SK-N-SH (cell line): Measurements from ENCODE around the gene SLC38A8.

ENCODE experiments used
- EP300 ChIP-seq, 2 experiments: IDR thresholded peaks; 2 replicates each; pipeline versions ENCODE4 v1.4.0 to v1.6.1; 2012; ENCODE audit warnings: borderline replicate concordance in 1 of 2, low read depth in 1 of 2, low read length in 1 of 2
- EZH2phosphoT487 ChIP-seq: fragments of 200-600 bp; sonication (generic); IDR thresholded peaks from 2 replicates; pipeline ENCODE4 v1.6.1; 2017; ENCODE audit warnings: low read depth, mixed run types, mild to moderate bottlenecking, antibody characterized with exemption, moderate library complexity, borderline replicate concordance
- FOXJ3 ChIP-seq: sonication (generic); formaldehyde crosslinking; IDR thresholded peaks from 2 replicates; pipeline ENCODE4 v1.5.1; 2020; ENCODE audit warnings: mild to moderate bottlenecking, missing genetic modification reagents
- JUND ChIP-seq: IDR thresholded peaks from 2 replicates; pipeline ENCODE4 v1.4.0; 2012
- POLR2AphosphoS5 ChIP-seq: IDR thresholded peaks from 2 replicates; pipeline ENCODE4 v1.6.1; 2012; ENCODE audit warnings: low read depth, low read length
- RAD21 ChIP-seq: IDR thresholded peaks from 2 replicates; pipeline ENCODE4 v1.6.1; 2012; ENCODE audit warnings: mild to moderate bottlenecking, low read length
- YY1 ChIP-seq: IDR thresholded peaks from 2 replicates; pipeline ENCODE4 v1.4.0; 2012; ENCODE audit warnings: low read depth, mild to moderate bottlenecking
- TF ChIP-seq, protein P1 (sequence below): fragments of 200-600 bp; sonication (generic); IDR thresholded peaks from 2 replicates; pipeline ENCODE4 v1.6.1; 2017; ENCODE audit warnings: antibody characterized with exemption, mild to moderate bottlenecking, moderate library complexity
- TF ChIP-seq, protein P2 (sequence below): IDR thresholded peaks from 2 replicates; pipeline ENCODE4 v1.4.0; 2012; ENCODE audit warnings: low read depth, borderline replicate concordance
- TF ChIP-seq, protein P3 (sequence below): IDR thresholded peaks from 2 replicates; pipeline ENCODE4 v1.6.1; 2012; ENCODE audit warnings: mild to moderate bottlenecking, low read depth, low read length, moderate library complexity

DNA sequence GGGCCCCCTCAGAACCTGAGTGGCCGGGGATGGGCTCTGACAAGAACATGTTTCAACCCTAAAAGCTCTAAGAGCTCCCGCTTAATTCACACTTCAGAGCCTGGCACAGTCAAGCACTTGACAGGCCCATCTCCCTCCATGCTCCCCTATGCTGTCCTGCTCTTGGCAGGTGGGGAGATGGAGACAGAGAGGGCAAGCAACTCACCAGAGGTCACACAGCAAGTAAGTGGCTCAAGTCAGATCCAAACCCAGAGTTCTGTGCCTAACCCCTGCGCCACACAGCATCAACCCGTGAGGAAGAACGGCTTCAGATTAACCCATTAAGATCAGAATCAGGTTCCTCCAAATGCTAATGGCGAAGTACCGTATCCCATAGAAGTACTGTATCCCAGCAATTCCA lies 38.2 kb downstream of the SLC38A8 start:
- TF ChIP-seq RAD21 (no peak), POLR2AphosphoS5 (no peak), EP300 (IDR thresholded peaks at IDR 0.05; ENCODE audit: borderline replicate concordance in 1 of 2, low read depth in 1 of 2, low read length in 1 of 2) (no peak), JUND (no peak), YY1 (no peak), EZH2phosphoT487 (no peak), FOXJ3 (CRISPR knock-in tag) (no peak)
- TF ChIP-seq, protein P1, sequence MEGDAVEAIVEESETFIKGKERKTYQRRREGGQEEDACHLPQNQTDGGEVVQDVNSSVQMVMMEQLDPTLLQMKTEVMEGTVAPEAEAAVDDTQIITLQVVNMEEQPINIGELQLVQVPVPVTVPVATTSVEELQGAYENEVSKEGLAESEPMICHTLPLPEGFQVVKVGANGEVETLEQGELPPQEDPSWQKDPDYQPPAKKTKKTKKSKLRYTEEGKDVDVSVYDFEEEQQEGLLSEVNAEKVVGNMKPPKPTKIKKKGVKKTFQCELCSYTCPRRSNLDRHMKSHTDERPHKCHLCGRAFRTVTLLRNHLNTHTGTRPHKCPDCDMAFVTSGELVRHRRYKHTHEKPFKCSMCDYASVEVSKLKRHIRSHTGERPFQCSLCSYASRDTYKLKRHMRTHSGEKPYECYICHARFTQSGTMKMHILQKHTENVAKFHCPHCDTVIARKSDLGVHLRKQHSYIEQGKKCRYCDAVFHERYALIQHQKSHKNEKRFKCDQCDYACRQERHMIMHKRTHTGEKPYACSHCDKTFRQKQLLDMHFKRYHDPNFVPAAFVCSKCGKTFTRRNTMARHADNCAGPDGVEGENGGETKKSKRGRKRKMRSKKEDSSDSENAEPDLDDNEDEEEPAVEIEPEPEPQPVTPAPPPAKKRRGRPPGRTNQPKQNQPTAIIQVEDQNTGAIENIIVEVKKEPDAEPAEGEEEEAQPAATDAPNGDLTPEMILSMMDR, result no peak
- TF ChIP-seq, protein P2, sequence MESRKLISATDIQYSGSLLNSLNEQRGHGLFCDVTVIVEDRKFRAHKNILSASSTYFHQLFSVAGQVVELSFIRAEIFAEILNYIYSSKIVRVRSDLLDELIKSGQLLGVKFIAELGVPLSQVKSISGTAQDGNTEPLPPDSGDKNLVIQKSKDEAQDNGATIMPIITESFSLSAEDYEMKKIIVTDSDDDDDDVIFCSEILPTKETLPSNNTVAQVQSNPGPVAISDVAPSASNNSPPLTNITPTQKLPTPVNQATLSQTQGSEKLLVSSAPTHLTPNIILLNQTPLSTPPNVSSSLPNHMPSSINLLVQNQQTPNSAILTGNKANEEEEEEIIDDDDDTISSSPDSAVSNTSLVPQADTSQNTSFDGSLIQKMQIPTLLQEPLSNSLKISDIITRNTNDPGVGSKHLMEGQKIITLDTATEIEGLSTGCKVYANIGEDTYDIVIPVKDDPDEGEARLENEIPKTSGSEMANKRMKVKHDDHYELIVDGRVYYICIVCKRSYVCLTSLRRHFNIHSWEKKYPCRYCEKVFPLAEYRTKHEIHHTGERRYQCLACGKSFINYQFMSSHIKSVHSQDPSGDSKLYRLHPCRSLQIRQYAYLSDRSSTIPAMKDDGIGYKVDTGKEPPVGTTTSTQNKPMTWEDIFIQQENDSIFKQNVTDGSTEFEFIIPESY, result no peak
- TF ChIP-seq, protein P3, sequence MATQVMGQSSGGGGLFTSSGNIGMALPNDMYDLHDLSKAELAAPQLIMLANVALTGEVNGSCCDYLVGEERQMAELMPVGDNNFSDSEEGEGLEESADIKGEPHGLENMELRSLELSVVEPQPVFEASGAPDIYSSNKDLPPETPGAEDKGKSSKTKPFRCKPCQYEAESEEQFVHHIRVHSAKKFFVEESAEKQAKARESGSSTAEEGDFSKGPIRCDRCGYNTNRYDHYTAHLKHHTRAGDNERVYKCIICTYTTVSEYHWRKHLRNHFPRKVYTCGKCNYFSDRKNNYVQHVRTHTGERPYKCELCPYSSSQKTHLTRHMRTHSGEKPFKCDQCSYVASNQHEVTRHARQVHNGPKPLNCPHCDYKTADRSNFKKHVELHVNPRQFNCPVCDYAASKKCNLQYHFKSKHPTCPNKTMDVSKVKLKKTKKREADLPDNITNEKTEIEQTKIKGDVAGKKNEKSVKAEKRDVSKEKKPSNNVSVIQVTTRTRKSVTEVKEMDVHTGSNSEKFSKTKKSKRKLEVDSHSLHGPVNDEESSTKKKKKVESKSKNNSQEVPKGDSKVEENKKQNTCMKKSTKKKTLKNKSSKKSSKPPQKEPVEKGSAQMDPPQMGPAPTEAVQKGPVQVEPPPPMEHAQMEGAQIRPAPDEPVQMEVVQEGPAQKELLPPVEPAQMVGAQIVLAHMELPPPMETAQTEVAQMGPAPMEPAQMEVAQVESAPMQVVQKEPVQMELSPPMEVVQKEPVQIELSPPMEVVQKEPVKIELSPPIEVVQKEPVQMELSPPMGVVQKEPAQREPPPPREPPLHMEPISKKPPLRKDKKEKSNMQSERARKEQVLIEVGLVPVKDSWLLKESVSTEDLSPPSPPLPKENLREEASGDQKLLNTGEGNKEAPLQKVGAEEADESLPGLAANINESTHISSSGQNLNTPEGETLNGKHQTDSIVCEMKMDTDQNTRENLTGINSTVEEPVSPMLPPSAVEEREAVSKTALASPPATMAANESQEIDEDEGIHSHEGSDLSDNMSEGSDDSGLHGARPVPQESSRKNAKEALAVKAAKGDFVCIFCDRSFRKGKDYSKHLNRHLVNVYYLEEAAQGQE, result no peak
